ENCODE data around the gene KRTAP4-16. TPM values are rescaled to one million over a fixed set of nuclear protein-coding genes. Genes with fewer than 3 reads are reported as not detected.
A peak's percentile ranks its signal among the peaks of the same experiment; 100 is the strongest.
"Not testable (repeated sequence)": the region's sequence is repeated elsewhere in the genome, so short reads cannot be mapped to it uniquely, and the experiment has no call there.

KRTAP4-16 gene
- total RNA-seq: under 1 TPM in 1 of 8 experiments, not detected in 7; 0.47 TPM

DNA sequence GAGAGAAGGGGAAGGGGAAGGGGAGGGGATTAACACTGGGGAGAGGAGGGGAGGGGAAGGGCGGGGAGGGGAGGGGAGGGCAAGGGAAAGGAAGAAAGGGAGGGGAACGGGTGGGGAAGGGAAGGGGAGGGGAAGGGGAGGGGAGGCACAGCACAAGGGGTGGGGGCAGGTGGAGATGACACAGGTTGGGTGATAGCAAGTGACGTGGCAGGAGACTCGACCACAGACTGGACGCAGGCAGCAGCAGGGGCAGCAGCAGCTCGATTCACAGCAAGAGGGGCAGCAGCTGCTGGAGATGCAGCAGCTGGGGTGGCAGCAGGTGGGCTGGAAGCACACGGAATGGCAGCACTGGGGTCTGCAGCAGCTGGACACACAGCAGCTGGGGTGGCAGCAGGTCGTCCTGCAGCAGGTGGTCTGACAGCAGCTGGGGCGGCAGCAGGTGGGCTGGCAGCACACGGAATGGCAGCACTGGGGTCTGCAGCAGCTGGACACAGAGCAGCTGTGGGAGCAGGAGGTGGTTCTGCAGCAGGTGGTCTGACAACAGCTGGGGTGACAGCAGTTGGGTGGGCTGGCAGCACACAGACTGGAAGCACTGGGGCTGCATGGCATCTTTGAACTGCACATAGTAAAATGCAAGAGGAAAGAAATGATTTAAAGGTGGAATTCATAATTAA is at the start of gene KRTAP4-16:
Gene KRTAP4-16, minus strand, starts transcription at position 624 of the 674 bp plus-strand sequence. Its CDS starts 0 bp downstream, at position 624.
- H3K27ac ChIP-seq: no peak within 1 kb of the TSS
- no CpG with 5 or more reads among the region's 10 CpGs for WGBS, 10 experiments
- in situ Hi-C loops (cut with MboI; ENCODE audit: low pct_unique_long_range_greater_than_20kb in 2 of 9, low sequenced_read_pairs in 9 of 9, unreplicated experiment in 9 of 9): no loop called here
- H3K4me3 ChIP-seq: no peak within 1 kb of the TSS
- H3K4me1 ChIP-seq (replicated peaks in 1 of 2): no peaks in the 10 kb centered on the region
- ATAC-seq (replicated peaks in 6 of 8): no peak

DNA sequence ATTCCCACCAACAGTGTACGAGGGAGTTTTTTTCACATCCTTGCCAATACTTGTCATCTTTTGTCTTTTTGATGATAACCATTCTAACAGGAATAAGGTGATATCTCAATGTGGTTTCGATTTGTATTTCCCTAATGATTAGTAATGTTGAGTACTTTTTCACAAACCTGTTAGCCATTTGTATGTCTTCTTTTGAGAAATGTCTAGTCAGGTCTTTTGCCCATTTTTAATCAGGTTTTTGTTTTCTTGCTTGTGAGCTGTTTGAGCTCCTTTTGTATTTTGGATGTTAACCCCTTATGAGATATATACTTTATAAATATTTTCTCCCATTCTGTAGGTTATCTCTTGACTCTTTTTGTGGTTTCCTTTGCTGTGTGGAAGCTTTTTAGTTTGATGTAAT is 49.5 kb upstream of the KRTAP4-16 start:
- Histone ChIP-seq H3K4me3 (no peak overlapping the region), H3K4me1 (replicated peaks in 1 of 2) (no peaks in the 10 kb centered on the region), H3K27ac (no peak overlapping the region)
- WGBS, 10 experiments: 6 to 79% (median 40%) methylated on average over 1 to 2 of the region's 2 CpGs; no CpG with 5 or more reads in 1 of the 10 experiments
- in situ Hi-C loops (cut with MboI; ENCODE audit: low pct_unique_long_range_greater_than_20kb in 2 of 9, low sequenced_read_pairs in 9 of 9, unreplicated experiment in 9 of 9): no loop called here
- no peak for ATAC-seq (replicated peaks in 6 of 8)

DNA sequence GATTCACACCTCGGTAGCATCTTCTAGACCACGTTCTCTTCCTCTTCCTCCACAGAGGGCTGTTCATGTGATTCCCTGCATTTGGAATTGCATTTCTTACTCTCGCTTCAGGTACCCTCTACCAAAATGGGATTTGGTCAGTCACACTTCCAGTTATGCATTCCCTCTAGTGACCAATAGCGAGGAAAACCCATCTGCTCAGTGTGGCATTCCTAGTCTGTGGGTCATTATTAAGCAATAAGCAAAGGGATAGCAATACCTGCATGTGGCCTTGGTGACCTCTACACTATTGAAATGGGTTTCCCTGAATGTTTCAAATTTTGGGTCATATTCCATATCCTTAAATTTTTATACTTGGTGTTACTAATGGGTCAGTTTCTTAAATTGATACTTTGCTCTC is 48.0 kb upstream of the KRTAP4-16 start:
- Histone ChIP-seq H3K4me3 (no peak overlapping the region), H3K4me1 (replicated peaks in 1 of 2) (no peaks in the 10 kb centered on the region), H3K27ac (no peak overlapping the region)
- ATAC-seq (replicated peaks in 6 of 8): no peak
- in situ Hi-C loops (cut with MboI; ENCODE audit: low pct_unique_long_range_greater_than_20kb in 2 of 9, low sequenced_read_pairs in 9 of 9, unreplicated experiment in 9 of 9): no loop called here
- 40 to 89% (median 83%) methylated on average over 2 to 4 of the region's 4 CpGs; no CpG with 5 or more reads in 4 of the 10 experiments for WGBS, 10 experiments

DNA sequence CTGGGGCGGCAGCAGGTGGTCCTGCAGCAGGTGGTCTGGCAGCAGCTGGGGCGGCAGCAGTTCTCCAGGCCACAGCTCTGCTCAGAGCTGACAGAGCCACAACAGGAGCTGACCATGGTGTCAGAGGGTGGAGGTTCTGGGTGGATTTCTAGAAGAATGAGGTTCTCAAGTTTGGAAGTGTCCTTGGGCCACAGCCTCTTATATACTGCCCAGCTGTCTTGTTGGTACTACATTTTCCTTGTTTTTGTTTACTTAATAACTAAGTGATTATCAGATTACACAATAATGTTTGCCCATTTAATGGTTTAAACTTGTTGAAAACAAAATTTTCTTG is 47.6 kb upstream of the KRTAP4-16 start, which contains the start of gene KRTAP4-5:
Gene KRTAP4-5, minus strand, starts transcription at position 174 of the 334 bp plus-strand sequence. Its CDS starts 58 bp downstream, at position 116.
- ATAC-seq (replicated peaks in 6 of 8): no peak
- in situ Hi-C loops (cut with MboI; ENCODE audit: low pct_unique_long_range_greater_than_20kb in 2 of 9, low sequenced_read_pairs in 9 of 9, unreplicated experiment in 9 of 9): no loop called here
- Histone ChIP-seq H3K27ac (no peak within 1 kb of the TSS), H3K4me3 (no peak within 1 kb of the TSS), H3K4me1 (replicated peaks in 1 of 2) (no peaks in the 10 kb centered on the region)
- 40 to 100% methylated on average over 1 of the region's 2 CpGs; no CpG with 5 or more reads in 8 of the 10 experiments for WGBS, 10 experiments

DNA sequence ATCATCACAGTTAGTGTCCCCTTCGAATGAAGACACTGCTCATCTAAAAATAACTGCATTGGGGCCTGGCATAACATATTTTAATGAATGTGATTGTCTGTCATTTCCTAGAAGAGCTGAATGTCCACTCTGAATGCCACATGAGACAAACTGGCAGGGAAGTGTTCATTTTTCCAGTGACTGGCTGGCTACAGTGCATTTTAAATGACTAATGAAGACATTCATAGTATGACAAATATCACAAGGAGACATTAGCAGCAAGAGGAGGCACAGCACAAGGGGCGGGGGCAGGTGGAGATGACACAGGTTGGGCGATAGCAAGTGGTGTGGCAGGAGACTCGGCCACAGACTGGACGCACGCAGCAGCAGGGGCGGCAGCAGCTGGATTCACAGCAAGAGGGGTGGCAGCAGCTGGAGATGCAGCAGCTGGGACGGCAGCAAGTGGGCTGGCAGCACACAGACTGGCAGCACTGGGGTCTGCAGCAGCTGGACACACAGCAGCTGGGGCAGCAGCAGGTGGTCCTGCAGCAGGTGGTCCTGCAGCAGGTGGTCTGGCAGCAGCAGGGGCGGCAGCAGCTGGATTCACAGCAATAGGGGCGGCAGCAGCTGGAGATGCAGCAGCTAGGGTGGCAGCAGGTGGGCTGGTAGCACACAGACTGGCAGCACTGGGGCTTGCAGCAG is 47.1 kb upstream of the KRTAP4-16 start:
- in situ Hi-C loops (cut with MboI; ENCODE audit: low pct_unique_long_range_greater_than_20kb in 2 of 9, low sequenced_read_pairs in 9 of 9, unreplicated experiment in 9 of 9); H3K27ac ChIP-seq; H3K4me3 ChIP-seq; H3K4me1 ChIP-seq (replicated peaks in 1 of 2): not testable (repeated sequence)
- ATAC-seq (replicated peaks in 6 of 8): peak in 2 of 8 experiments; percentile 36 to 46
- WGBS, 10 experiments: 0 to 87% (median 47%) methylated on average over 1 to 5 of the region's 10 CpGs; no CpG with 5 or more reads in 4 of the 10 experiments

DNA sequence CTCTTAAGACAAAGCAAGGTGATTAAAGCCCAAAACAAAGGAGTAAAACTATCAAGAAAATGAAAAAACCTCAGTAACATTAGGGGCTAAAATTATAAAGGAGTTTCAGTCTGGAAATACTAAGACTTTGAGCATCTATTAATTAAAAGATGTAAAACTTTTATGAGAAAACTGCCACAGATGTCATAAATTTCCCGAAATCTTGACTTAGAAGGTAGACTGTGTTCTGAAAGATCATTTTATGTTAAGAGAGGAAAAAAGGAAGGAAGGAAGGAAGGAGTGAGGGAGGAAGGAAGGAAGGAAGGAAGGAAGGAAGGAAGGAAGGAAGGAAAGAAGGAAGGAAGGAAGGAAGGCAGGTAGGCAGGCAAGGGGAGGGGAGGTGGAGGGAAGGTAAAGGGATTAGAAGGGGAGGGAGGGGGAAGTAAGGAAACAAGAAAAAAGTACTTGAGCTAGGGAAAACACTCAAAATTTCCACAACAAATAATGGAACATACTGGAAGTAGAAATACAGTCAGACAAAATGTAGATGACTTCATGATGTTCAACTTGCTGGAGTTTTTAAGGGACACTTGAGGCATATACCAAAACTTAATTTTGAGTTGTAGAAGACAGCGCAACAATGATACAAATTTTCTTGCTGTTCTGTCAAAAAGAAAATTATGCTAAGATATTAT is 45.7 kb upstream of the KRTAP4-16 start:
- Histone ChIP-seq H3K4me1 (replicated peaks in 1 of 2) (no peaks in the 10 kb centered on the region), H3K4me3 (no peak overlapping the region), H3K27ac (no peak overlapping the region)
- WGBS, 10 experiments: 29 to 100% (median 98%) methylated on average over 1 to 2 of the region's 2 CpGs; no CpG with 5 or more reads in 2 of the 10 experiments
- no peak for ATAC-seq (replicated peaks in 6 of 8)
- in situ Hi-C loops (cut with MboI; ENCODE audit: low pct_unique_long_range_greater_than_20kb in 2 of 9, low sequenced_read_pairs in 9 of 9, unreplicated experiment in 9 of 9): no loop called here

DNA sequence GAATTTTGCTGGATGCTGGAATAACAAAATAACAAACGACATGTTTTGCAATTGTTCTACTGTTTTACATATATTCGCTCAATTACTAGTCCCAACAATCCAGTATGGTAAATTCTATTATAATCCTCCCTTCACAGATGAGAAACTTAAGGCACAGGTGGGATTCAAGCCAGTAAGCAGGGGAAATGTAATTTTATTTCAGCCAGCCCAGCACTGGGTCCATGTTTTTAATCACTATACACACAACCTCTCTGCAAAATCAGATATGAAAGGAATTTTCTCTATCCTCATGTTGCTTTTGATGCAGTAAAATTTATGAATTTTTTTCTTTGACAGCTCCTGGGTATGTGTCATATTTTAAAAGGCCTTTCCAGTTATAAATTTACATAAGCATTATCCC is 43.3 kb upstream of the KRTAP4-16 start:
- in situ Hi-C loops (cut with MboI; ENCODE audit: low pct_unique_long_range_greater_than_20kb in 2 of 9, low sequenced_read_pairs in 9 of 9, unreplicated experiment in 9 of 9): no loop called here
- Histone ChIP-seq H3K4me1 (replicated peaks in 1 of 2) (no peaks in the 10 kb centered on the region), H3K27ac (no peak overlapping the region), H3K4me3 (no peak overlapping the region)
- 20 to 100% (median 64%) methylated on average over 1 to 2 of the region's 2 CpGs; no CpG with 5 or more reads in 2 of the 10 experiments for WGBS, 10 experiments
- ATAC-seq (replicated peaks in 6 of 8): no peak

DNA sequence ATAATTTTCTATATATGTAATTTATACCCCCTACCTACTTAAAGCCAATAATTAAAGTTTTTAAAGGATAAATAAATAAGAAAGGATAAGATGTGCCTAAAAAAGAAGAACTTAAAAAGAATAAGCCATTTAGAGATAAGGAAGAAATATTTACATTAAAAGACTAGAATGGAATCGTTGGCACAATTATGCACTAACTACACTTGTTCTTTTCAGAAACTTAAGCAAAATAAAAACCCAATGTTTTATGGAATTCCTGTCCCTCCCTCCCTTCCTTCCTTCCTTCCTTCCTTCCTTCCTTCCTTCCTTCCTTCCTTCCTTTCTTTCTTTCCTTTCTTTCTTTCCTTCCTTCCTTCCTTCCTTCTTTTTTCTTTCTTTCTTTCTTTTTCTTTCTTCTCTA is 42.8 kb upstream of the KRTAP4-16 start:
- Histone ChIP-seq H3K4me1 (replicated peaks in 1 of 2) (no peaks in the 10 kb centered on the region), H3K4me3 (no peak overlapping the region), H3K27ac (no peak overlapping the region)
- 38 to 100% (median 83%) methylated on average over 1 of the region's 1 CpG for WGBS, 10 experiments
- ATAC-seq (replicated peaks in 6 of 8): no peak
- in situ Hi-C loops (cut with MboI; ENCODE audit: low pct_unique_long_range_greater_than_20kb in 2 of 9, low sequenced_read_pairs in 9 of 9, unreplicated experiment in 9 of 9): no loop called here

DNA sequence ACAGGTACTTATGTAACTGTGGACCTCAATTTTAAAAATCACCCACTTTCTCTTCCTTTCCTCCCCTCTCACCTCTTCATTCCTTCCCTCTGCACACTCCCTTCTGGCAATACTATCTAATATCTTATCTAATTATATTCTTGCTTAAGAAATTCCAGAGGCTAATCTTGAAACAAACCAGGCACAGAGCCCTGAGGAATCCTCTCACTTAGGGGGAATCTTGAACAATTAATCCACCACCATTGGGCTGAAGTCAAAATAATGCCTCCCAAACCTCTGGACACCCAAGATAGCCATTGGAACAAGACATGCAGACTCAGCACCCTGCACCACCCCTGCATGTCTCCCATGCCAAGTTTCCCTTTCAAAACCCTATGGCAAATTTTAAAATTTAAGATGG is 39.4 kb upstream of the KRTAP4-16 start:
- Histone ChIP-seq H3K4me1 (replicated peaks in 1 of 2) (no peaks in the 10 kb centered on the region), H3K4me3 (no peak overlapping the region), H3K27ac (no peak overlapping the region)
- in situ Hi-C loops (cut with MboI; ENCODE audit: low pct_unique_long_range_greater_than_20kb in 2 of 9, low sequenced_read_pairs in 9 of 9, unreplicated experiment in 9 of 9): no loop called here
- ATAC-seq (replicated peaks in 6 of 8): no peak

DNA sequence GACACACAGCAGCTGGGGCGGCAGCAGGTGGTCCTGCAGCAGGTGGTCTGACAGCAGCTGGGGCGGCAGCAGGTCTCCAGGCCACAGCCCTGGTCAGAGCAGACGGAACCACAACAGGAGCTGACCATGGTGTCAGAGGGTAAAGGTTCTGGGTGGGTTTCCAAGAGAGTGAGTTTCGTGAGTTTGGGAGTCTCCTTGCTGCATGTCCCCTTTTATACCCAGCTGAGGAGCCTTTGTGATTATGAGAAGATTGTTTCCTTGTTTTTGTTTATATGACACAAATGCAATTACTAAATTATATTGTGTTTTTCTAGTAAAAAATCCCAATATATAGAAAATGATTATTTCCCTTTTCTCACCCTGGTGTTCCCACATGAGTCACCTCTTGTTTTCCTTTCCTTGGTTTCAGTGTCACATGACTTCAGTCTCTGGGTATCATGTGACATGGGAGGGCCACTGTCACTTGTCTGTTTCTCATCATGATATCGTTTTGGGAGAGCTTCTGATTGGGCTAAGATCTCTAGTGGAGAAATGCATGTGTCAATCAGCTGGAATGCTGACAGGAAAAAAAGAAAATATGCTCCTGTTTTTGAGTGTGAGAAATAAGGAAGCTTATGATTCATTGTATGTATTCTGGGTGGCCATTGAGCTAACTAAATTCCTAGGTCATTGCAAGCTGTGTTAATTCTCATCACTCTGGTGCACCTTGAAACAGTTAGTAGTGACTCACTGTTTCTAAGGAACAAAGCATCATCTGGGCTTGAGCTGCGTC is 38.5 kb upstream of the KRTAP4-16 start, which contains the start of gene KRTAP4-6:
Gene KRTAP4-6, minus strand, starts transcription at position 185 of the 772 bp plus-strand sequence. Its CDS starts 57 bp downstream, at position 128.
- no peaks in the 10 kb centered on the region for H3K4me1 ChIP-seq (replicated peaks in 1 of 2)
- H3K4me3 ChIP-seq: no peak within 1 kb of the TSS
- ATAC-seq (replicated peaks in 6 of 8): peak in 1 of 8 experiments; percentile 48
- 0 to 100% (median 64%) methylated on average over 1 to 4 of the region's 6 CpGs; no CpG with 5 or more reads in 2 of the 10 experiments for WGBS, 10 experiments
- in situ Hi-C loops (cut with MboI; ENCODE audit: low pct_unique_long_range_greater_than_20kb in 2 of 9, low sequenced_read_pairs in 9 of 9, unreplicated experiment in 9 of 9): no loop called here
- H3K27ac ChIP-seq: no peak within 1 kb of the TSS

DNA sequence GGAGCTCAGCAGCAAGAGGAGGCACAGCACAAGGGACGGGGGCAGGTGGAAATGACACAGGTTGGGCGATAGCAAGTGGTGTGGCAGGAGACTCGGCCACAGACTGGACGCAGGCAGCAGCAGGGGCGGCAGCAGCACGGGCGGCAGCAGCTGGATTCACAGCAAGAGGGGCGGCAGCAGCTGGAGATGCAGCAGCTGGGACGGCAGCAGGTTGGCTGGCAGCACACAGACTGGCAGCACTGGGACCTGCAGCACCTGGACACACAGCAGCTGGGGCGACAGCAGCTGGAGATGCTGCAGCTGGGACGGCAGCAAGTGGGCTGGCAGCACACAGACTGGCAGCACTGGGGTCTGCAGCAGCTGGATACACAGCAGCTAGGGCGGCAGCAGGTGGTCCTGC is 37.9 kb upstream of the KRTAP4-16 start:
- in situ Hi-C loops (cut with MboI; ENCODE audit: low pct_unique_long_range_greater_than_20kb in 2 of 9, low sequenced_read_pairs in 9 of 9, unreplicated experiment in 9 of 9); H3K4me1 ChIP-seq (replicated peaks in 1 of 2); H3K4me3 ChIP-seq; ATAC-seq (replicated peaks in 6 of 8); H3K27ac ChIP-seq: not testable (repeated sequence)
- 80 to 100% (median 88%) methylated on average over 1 to 5 of the region's 12 CpGs; no CpG with 5 or more reads in 4 of the 10 experiments for WGBS, 10 experiments

DNA sequence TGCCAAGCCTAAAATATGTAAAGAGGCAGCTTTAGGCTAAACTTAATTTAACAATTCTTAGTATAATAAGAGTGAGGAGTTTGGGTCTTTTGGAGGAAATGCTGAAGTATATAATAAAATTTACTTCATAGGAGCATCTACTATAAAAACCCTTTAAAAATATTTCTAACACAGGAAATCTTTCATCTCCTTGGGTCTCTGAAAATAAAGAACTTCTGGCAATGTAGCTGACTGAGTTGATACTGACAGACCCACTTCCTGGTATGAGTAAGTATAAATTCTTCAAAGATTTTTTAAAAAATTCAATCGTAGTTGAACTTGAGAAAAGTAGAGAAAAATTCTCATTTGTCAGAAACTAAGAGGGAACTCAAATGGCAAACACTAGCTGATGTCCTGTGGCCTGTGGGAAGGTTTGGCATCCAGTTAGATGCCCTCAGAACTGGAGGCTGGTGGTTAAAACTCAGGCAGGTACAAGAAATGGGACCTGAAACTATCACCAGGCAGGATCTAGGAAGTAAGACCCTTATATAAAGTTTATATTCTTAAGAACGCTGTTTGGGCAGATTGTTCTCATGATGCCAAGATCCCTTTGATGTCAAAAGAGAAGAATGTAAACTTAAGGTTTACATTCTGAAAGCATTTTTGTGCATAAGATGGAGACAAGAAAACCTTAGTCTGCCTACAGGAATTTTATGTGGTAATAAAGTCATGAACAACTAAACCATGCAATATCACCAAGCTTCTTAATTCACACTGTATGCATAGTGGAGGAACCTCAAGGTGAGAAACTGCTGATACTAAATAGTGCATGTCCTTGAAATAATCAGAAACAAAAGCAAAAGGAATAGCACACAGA is 32.1 kb upstream of the KRTAP4-16 start:
- no peak overlapping the region for H3K4me3 ChIP-seq
- WGBS, 10 experiments: 17 to 100% (median 81%) methylated on average over 1 to 2 of the region's 2 CpGs; no CpG with 5 or more reads in 1 of the 10 experiments
- H3K27ac ChIP-seq: no peak overlapping the region
- H3K4me1 ChIP-seq (replicated peaks in 1 of 2): no peaks in the 10 kb centered on the region
- in situ Hi-C loops (cut with MboI; ENCODE audit: low pct_unique_long_range_greater_than_20kb in 2 of 9, low sequenced_read_pairs in 9 of 9, unreplicated experiment in 9 of 9): no loop called here
- no peak for ATAC-seq (replicated peaks in 6 of 8)

Data from motor neuron (in vitro differentiated cells).